GM19238 (cell line): ENCODE data around the gene PELO.
A peak's percentile ranks its signal among the peaks of the same experiment; 100 is the strongest.
"Not testable (repeated sequence)": the region's sequence is repeated elsewhere in the genome, so short reads cannot be mapped to it uniquely, and the experiment has no call there.

Experiments
- DNase-seq: peaks from one replicate; pipeline ENCODE4 v3.0.0; 2011; ENCODE audit warnings: low spot score; ENCODE audit not compliant: insufficient read length

Gene PELO

GRCh38 chr5:52787600-52788504, at the start of gene PELO, which contains the start of gene ITGA1:
TSS of gene PELO (plus strand) at chr5:52787916. CDS start at chr5:52800395, 12,479 bp downstream.
TSS of gene ITGA1 (plus strand) at chr5:52787916. CDS start at chr5:52788354, 438 bp downstream.
- DNase-seq: peak; percentile 19

- DNase-seq: no peak
Measured at GRCh38 chr5:52738095-52738506, 49.6 kb upstream of the PELO start.

GRCh38 chr5:52740007-52740406, 47.7 kb upstream of the PELO start:
- DNase-seq: no peak

GRCh38 chr5:52743012-52743411, 44.7 kb upstream of the PELO start:
- DNase-seq: no peak

- no peak for DNase-seq
Measured at GRCh38 chr5:52743529-52743928, 44.2 kb upstream of the PELO start.

- DNase-seq: no peak
Measured at GRCh38 chr5:52743970-52744369, 43.7 kb upstream of the PELO start.

- DNase-seq: not testable (repeated sequence)
Measured at GRCh38 chr5:52744867-52745458, 42.8 kb upstream of the PELO start.

GRCh38 chr5:52746539-52746938, 41.2 kb upstream of the PELO start:
- DNase-seq: no peak

GRCh38 chr5:52748590-52748989, 39.1 kb upstream of the PELO start:
- DNase-seq: no peak

- DNase-seq: no peak
Measured at GRCh38 chr5:52749666-52750065, 38.0 kb upstream of the PELO start.

- DNase-seq: no peak
Measured at GRCh38 chr5:52751137-52751536, 36.6 kb upstream of the PELO start.

- no peak for DNase-seq
Measured at GRCh38 chr5:52754051-52754450, 33.7 kb upstream of the PELO start.

GRCh38 chr5:52757527-52757926, 30.2 kb upstream of the PELO start:
- DNase-seq: no peak

GRCh38 chr5:52758014-52758413, 29.7 kb upstream of the PELO start:
- no peak for DNase-seq

GRCh38 chr5:52759331-52759730, 28.4 kb upstream of the PELO start:
- DNase-seq: no peak

GRCh38 chr5:52760695-52761366, 26.9 kb upstream of the PELO start:
- DNase-seq: no peak

- DNase-seq: no peak
Measured at GRCh38 chr5:52767217-52767743, 20.4 kb upstream of the PELO start.

GRCh38 chr5:52767766-52768480, 19.8 kb upstream of the PELO start:
- no peak for DNase-seq

- no peak for DNase-seq
Measured at GRCh38 chr5:52769061-52769460, 18.7 kb upstream of the PELO start.

- no peak for DNase-seq
Measured at GRCh38 chr5:52770287-52770939, 17.3 kb upstream of the PELO start.
